ENCODE results near the gene ARL10.

Gene ARL10

GRCh38 chr5:176418251-176418650 lies 53.0 kb downstream of the ARL10 start:
- H3K4me2 ChIP-seq (ENCODE audit: low read length): no peak overlapping the region
- TF ChIP-seq EZH2phosphoT487 (IDR thresholded peaks at IDR 0.05; ENCODE audit: borderline replicate concordance, low read length): no peak
- TF ChIP-seq CTCF (IDR thresholded peaks at IDR 0.05; ENCODE audit: low read depth, low read length, poor library complexity, severe bottlenecking): no peak
- H3F3A ChIP-seq (ENCODE audit: control insufficient read depth, insufficient read depth): peaks cover 11% of the 10 kb centered on the region

GRCh38 chr5:176420086-176420485 lies 54.8 kb downstream of the ARL10 start:
- Histone ChIP-seq H3K36me3 (ENCODE audit: control insufficient read depth, low read length) (no peaks in the 10 kb centered on the region), H4K20me1 (ENCODE audit: control insufficient read depth, insufficient read depth, low read depth, low read length) (no peaks in the 10 kb centered on the region), H3K27ac (ENCODE audit: low read depth, low read length) (no peak overlapping the region), H3K4me3 (ENCODE audit: low read length) (no peak overlapping the region), H3K9me2 (replicated peaks; ENCODE audit: control insufficient read depth, low read length) (no peaks in the 10 kb centered on the region), H3K9me3 (ENCODE audit: control insufficient read depth, insufficient read depth, low read length) (peaks cover 9% of the 10 kb centered on the region; the same call in 1 of the 2 replicates), H3K27me3 (ENCODE audit: control insufficient read depth, low read length) (peaks cover 5% of the 10 kb centered on the region), H3K4me1 (ENCODE audit: control insufficient read depth, low read length) (peaks cover 16% of the 10 kb centered on the region), H3K4me2 (ENCODE audit: low read length) (no peak overlapping the region), H3K79me2 (ENCODE audit: control insufficient read depth, low read length) (peaks cover 7% of the 10 kb centered on the region), H3F3A (ENCODE audit: control insufficient read depth, insufficient read depth) (peaks cover 7% of the 10 kb centered on the region)
- TF ChIP-seq CTCF (IDR thresholded peaks at IDR 0.05; ENCODE audit: low read depth, low read length, poor library complexity, severe bottlenecking): no peak
- no peak for TF ChIP-seq EZH2phosphoT487 (IDR thresholded peaks at IDR 0.05; ENCODE audit: borderline replicate concordance, low read length)

More at GRCh38 chr5:176418251-176418650, 53.0 kb downstream of the ARL10 start:
- H4K20me1 ChIP-seq (ENCODE audit: control insufficient read depth, insufficient read depth, low read depth, low read length): no peaks in the 10 kb centered on the region
- H3K79me2 ChIP-seq (ENCODE audit: control insufficient read depth, low read length): peaks cover 7% of the 10 kb centered on the region
- no peaks in the 10 kb centered on the region for H3K36me3 ChIP-seq (ENCODE audit: control insufficient read depth, low read length)
- H3K4me1 ChIP-seq (ENCODE audit: control insufficient read depth, low read length): peaks cover 18% of the 10 kb centered on the region
- H3K27ac ChIP-seq (ENCODE audit: low read depth, low read length): no peak overlapping the region
- H3K9me2 ChIP-seq (replicated peaks; ENCODE audit: control insufficient read depth, low read length): no peaks in the 10 kb centered on the region
- no peak overlapping the region for H3K4me3 ChIP-seq (ENCODE audit: low read length)
- peaks cover 5% of the 10 kb centered on the region for H3K27me3 ChIP-seq (ENCODE audit: control insufficient read depth, low read length)
- peaks cover 9% of the 10 kb centered on the region; the same call in 1 of the 2 replicates for H3K9me3 ChIP-seq (ENCODE audit: control insufficient read depth, insufficient read depth, low read length)

GRCh38 chr5:176420972-176421544 lies 55.8 kb downstream of the ARL10 start:
- Histone ChIP-seq H3K36me3 (ENCODE audit: control insufficient read depth, low read length) (no peaks in the 10 kb centered on the region), H3K9me2 (replicated peaks; ENCODE audit: control insufficient read depth, low read length) (no peaks in the 10 kb centered on the region), H3K4me2 (ENCODE audit: low read length) (no peak overlapping the region), H3K9me3 (ENCODE audit: control insufficient read depth, insufficient read depth, low read length) (peaks cover 9% of the 10 kb centered on the region; the same call in 1 of the 2 replicates), H4K20me1 (ENCODE audit: control insufficient read depth, insufficient read depth, low read depth, low read length) (no peaks in the 10 kb centered on the region), H3K4me3 (ENCODE audit: low read length) (no peak overlapping the region), H3F3A (ENCODE audit: control insufficient read depth, insufficient read depth) (no peaks in the 10 kb centered on the region), H3K4me1 (ENCODE audit: control insufficient read depth, low read length) (peaks cover 8% of the 10 kb centered on the region), H3K79me2 (ENCODE audit: control insufficient read depth, low read length) (peaks cover under 1% of the 10 kb centered on the region; the same call in 1 of the 2 replicates), H3K27me3 (ENCODE audit: control insufficient read depth, low read length) (peaks cover 5% of the 10 kb centered on the region), H3K27ac (ENCODE audit: low read depth, low read length) (no peak overlapping the region)
- TF ChIP-seq EZH2phosphoT487 (IDR thresholded peaks at IDR 0.05; ENCODE audit: borderline replicate concordance, low read length): no peak
- TF ChIP-seq CTCF (IDR thresholded peaks at IDR 0.05; ENCODE audit: low read depth, low read length, poor library complexity, severe bottlenecking): no peak

Data from DOHH2 (cell line).